HepG2 (cell line): ENCODE measurements around the gene ZNF513. TPM values are rescaled to one million over a fixed set of nuclear protein-coding genes. Genes with fewer than 3 reads are reported as not detected.

Experiments used
- HDAC1 ChIP-seq: sonication (generic); formaldehyde crosslinking; IDR thresholded peaks from 2 replicates; pipeline ENCODE4 v1.5.1; 2020; ENCODE audit warnings: mild to moderate bottlenecking, missing genetic modification reagents
- MEIS1 ChIP-seq: sonication (generic); formaldehyde crosslinking; IDR thresholded peaks from 2 replicates; pipeline ENCODE4 v1.9.0; 2021; ENCODE audit warnings: mild to moderate bottlenecking, missing genetic modification reagents, moderate library complexity, borderline replicate concordance
- MIXL1 ChIP-seq: IDR thresholded peaks from 2 replicates; pipeline ENCODE4 v1.6.1; 2016
- MTF2 ChIP-seq: sonication (generic); formaldehyde crosslinking; IDR thresholded peaks from 2 replicates; pipeline ENCODE4 v1.5.0; 2020; ENCODE audit warnings: missing genetic modification reagents, borderline replicate concordance
- NKX3-1 ChIP-seq: sonication (generic); formaldehyde crosslinking; IDR thresholded peaks from 2 replicates; pipeline ENCODE4 v1.5.0; 2020; ENCODE audit warnings: missing genetic modification reagents
- NR2F2 ChIP-seq: IDR thresholded peaks from 2 replicates; pipeline ENCODE4 v1.6.1; 2012; ENCODE audit warnings: low read depth, inconsistent platforms, borderline replicate concordance
- PHF8 ChIP-seq: sonication (generic); formaldehyde crosslinking; IDR thresholded peaks from 2 replicates; pipeline ENCODE4 v1.5.0; 2020; ENCODE audit warnings: missing genetic modification reagents
- REPIN1 ChIP-seq: sonication (generic); formaldehyde crosslinking; IDR thresholded peaks from 2 replicates; pipeline ENCODE4 v1.8.0; 2022; ENCODE audit warnings: missing genetic modification reagents, low read depth, mild to moderate bottlenecking, borderline replicate concordance
- RXRB ChIP-seq: IDR thresholded peaks from 2 replicates; pipeline ENCODE4 v1.6.1; 2016; ENCODE audit warnings: borderline replicate concordance, missing genetic modification reagents, missing compliant biosample characterization
- THAP11 ChIP-seq: IDR thresholded peaks from 2 replicates; pipeline ENCODE4 v1.6.1; 2016; ENCODE audit warnings: missing biosample characterization, missing genetic modification reagents
- YEATS2 ChIP-seq: sonication (generic); formaldehyde crosslinking; IDR thresholded peaks from 2 replicates; pipeline ENCODE4 v1.4.0; 2020; ENCODE audit warnings: missing genetic modification reagents, borderline replicate concordance
- YY1 ChIP-seq: IDR thresholded peaks from 2 replicates; pipeline ENCODE4 v1.6.1; 2011; ENCODE audit warnings: low read length, low read depth, moderate library complexity, mild to moderate bottlenecking; ENCODE audit not compliant: insufficient read depth, insufficient replicate concordance
- ZFX ChIP-seq: sonication (generic); formaldehyde crosslinking; IDR thresholded peaks from 2 replicates; pipeline ENCODE4 v1.4.0; 2020; ENCODE audit warnings: mild to moderate bottlenecking, low read depth, missing genetic modification reagents, moderate library complexity
- ZIK1 ChIP-seq: sonication (generic); formaldehyde crosslinking; IDR thresholded peaks from 2 replicates; pipeline ENCODE4 v1.5.0; 2020; ENCODE audit warnings: mild to moderate bottlenecking, low read depth, missing genetic modification reagents, borderline replicate concordance
- ZNF180 ChIP-seq: sonication (generic); formaldehyde crosslinking; IDR thresholded peaks from 2 replicates; pipeline ENCODE4 v1.4.0; 2020; ENCODE audit warnings: low read depth, missing genetic modification reagents, borderline replicate concordance
- ZNF605 ChIP-seq: sonication (generic); formaldehyde crosslinking; IDR thresholded peaks from 2 replicates; pipeline ENCODE4 v1.8.0; 2022; ENCODE audit warnings: mild to moderate bottlenecking, missing genetic modification reagents
- polyA plus RNA-seq, 8 experiments: library from polyadenylated mRNA; depleted of rRNA in 3 of 8; stranded (reverse) in 7 of 8; unstranded in 1 of 8; fragments of >200 nt; fragmentation: Illumina TruSeq in 4 of 8; extraction: Trizol in 4 of 8; gene quantifications; 2 replicates each; pipeline versions ENCODE4 v1.2.1 to v1.2.3, GENCODE V29; 2011 to 2016; ENCODE audit warnings: low read depth in 4 of 8, missing spikeins in 1 of 8, mixed read lengths in 1 of 8; ENCODE audit not compliant: insufficient read depth in 1 of 8
- total RNA-seq, 5 experiments: library from RNA; depleted of rRNA; stranded (reverse); fragments of >200 nt; fragmentation: Illumina TruSeq; extraction: Trizol; gene quantifications; 2 replicates each; pipeline ENCODE4 v1.2.3, GENCODE V29; 2016; ENCODE audit warnings: low read depth in 1 of 5
- TF ChIP-seq, protein P1 (sequence below): sonication (generic); formaldehyde crosslinking; IDR thresholded peaks from 2 replicates; pipeline ENCODE4 v1.4.0; 2020; ENCODE audit warnings: mild to moderate bottlenecking, missing genetic modification reagents
- TF ChIP-seq, protein P2 (sequence below): sonication (generic); formaldehyde crosslinking; IDR thresholded peaks from 2 replicates; pipeline ENCODE4 v1.5.0; 2020; ENCODE audit warnings: mild to moderate bottlenecking, missing genetic modification reagents, borderline replicate concordance
- TF ChIP-seq, protein P3 (sequence below): sonication (generic); formaldehyde crosslinking; conservative IDR thresholded peaks from 2 replicates; pipeline ENCODE4 v1.8.0; 2022; ENCODE audit warnings: mild to moderate bottlenecking, moderate library complexity, missing genetic modification reagents
- TF ChIP-seq, protein P4 (sequence below): sonication (generic); formaldehyde crosslinking; IDR thresholded peaks from 2 replicates; pipeline ENCODE4 v1.5.0; 2020; ENCODE audit warnings: missing genetic modification reagents

Gene ZNF513
- total and polyA plus RNA-seq, 2 of the 13 experiments (the other 11 are each of a cell fraction or from before 2014, with no cell fraction given): 4.9 to 6.3 TPM

DNA sequence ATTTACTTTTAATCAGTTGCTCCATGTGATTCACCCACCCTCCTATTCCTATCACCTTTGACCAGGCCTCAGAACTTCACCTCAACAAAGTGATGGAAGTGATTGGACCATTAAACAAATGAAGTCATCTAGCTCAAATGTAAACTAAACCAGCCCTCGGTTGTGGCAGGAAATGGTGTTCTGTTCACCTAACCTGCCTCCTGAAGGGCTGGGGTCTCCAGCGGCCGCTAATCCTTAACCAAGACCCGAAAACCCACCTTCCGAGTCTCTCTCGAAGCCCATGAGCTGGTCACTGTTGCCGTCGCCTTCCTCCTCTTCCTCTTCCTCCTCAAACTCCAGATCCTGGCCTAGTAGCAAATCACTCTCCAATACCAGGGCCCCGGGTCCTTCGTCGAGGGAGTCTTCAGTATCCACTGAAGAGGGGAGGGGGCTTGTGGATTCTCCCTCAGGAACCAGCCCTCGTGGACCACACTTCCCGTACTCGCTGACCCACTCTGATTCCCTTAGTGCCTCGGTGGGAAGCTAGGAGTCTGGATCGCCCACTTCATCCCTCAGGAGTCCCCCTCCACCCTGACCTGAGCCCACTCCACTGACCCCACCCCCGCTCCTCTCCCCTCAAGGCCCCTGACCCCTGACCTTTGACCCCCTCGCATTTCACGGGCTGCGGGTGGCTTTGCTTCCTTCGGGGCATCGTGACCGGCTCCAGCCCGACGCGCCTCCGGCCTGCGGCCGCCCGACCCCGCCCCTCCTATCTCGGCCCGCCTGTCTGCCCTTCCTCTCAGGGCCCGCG lies 503 bp downstream of the ZNF513 start (continued):
- TF ChIP-seq ZNF180 (CRISPR knock-in tag) (no peak), THAP11 (CRISPR knock-in tag) (peak; percentile 37; the same call in 1 of the 2 replicates), NR2F2 (peak; percentile 81), NKX3-1 (CRISPR knock-in tag) (no peak), REPIN1 (CRISPR knock-in tag) (peak; percentile 37; the same call in 1 of the 2 replicates), HDAC1 (CRISPR knock-in tag) (0 out of 2 replicates have a peak, but pooled peaks have one; percentile 39), YY1 (no peak), ZFX (CRISPR knock-in tag) (peak; percentile 43), YEATS2 (CRISPR knock-in tag) (peak; percentile 49; the same call in 1 of the 2 replicates), ZNF605 (peak; percentile 62; the same call in 1 of the 2 replicates), ZIK1 (0 out of 2 replicates have a peak, but pooled peaks have one; percentile 23), MIXL1 (CRISPR knock-in tag) (0 out of 2 replicates have a peak, but pooled peaks have one; percentile 33), MEIS1 (CRISPR knock-in tag) (peak; percentile 55; the same call in 1 of the 2 replicates), RXRB (CRISPR knock-in tag) (0 out of 2 replicates have a peak, but pooled peaks have one; percentile 34), MTF2 (CRISPR knock-in tag) (no peak), PHF8 (CRISPR knock-in tag) (peak; percentile 14; the same call in 1 of the 2 replicates)
- TF ChIP-seq, protein P1, sequence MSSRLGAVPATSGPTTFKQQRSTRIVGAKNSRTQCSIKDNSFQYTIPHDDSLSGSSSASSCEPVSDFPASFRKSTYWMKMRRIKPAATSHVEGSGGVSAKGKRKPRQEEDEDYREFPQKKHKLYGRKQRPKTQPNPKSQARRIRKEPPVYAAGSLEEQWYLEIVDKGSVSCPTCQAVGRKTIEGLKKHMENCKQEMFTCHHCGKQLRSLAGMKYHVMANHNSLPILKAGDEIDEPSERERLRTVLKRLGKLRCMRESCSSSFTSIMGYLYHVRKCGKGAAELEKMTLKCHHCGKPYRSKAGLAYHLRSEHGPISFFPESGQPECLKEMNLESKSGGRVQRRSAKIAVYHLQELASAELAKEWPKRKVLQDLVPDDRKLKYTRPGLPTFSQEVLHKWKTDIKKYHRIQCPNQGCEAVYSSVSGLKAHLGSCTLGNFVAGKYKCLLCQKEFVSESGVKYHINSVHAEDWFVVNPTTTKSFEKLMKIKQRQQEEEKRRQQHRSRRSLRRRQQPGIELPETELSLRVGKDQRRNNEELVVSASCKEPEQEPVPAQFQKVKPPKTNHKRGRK: no peak
- TF ChIP-seq, protein P2, sequence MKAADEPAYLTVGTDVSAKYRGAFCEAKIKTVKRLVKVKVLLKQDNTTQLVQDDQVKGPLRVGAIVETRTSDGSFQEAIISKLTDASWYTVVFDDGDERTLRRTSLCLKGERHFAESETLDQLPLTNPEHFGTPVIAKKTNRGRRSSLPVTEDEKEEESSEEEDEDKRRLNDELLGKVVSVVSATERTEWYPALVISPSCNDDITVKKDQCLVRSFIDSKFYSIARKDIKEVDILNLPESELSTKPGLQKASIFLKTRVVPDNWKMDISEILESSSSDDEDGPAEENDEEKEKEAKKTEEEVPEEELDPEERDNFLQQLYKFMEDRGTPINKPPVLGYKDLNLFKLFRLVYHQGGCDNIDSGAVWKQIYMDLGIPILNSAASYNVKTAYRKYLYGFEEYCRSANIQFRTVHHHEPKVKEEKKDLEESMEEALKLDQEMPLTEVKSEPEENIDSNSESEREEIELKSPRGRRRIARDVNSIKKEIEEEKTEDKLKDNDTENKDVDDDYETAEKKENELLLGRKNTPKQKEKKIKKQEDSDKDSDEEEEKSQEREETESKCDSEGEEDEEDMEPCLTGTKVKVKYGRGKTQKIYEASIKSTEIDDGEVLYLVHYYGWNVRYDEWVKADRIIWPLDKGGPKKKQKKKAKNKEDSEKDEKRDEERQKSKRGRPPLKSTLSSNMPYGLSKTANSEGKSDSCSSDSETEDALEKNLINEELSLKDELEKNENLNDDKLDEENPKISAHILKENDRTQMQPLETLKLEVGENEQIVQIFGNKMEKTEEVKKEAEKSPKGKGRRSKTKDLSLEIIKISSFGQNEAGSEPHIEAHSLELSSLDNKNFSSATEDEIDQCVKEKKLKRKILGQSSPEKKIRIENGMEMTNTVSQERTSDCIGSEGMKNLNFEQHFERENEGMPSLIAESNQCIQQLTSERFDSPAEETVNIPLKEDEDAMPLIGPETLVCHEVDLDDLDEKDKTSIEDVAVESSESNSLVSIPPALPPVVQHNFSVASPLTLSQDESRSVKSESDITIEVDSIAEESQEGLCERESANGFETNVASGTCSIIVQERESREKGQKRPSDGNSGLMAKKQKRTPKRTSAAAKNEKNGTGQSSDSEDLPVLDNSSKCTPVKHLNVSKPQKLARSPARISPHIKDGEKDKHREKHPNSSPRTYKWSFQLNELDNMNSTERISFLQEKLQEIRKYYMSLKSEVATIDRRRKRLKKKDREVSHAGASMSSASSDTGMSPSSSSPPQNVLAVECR: 0 out of 2 replicates have a peak, but pooled peaks have one; percentile 23
- TF ChIP-seq, protein P3, sequence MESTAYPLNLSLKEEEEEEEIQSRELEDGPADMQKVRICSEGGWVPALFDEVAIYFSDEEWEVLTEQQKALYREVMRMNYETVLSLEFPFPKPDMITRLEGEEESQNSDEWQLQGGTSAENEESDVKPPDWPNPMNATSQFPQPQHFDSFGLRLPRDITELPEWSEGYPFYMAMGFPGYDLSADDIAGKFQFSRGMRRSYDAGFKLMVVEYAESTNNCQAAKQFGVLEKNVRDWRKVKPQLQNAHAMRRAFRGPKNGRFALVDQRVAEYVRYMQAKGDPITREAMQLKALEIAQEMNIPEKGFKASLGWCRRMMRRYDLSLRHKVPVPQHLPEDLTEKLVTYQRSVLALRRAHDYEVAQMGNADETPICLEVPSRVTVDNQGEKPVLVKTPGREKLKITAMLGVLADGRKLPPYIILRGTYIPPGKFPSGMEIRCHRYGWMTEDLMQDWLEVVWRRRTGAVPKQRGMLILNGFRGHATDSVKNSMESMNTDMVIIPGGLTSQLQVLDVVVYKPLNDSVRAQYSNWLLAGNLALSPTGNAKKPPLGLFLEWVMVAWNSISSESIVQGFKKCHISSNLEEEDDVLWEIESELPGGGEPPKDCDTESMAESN (CRISPR knock-in tag): no peak
- TF ChIP-seq, protein P4, sequence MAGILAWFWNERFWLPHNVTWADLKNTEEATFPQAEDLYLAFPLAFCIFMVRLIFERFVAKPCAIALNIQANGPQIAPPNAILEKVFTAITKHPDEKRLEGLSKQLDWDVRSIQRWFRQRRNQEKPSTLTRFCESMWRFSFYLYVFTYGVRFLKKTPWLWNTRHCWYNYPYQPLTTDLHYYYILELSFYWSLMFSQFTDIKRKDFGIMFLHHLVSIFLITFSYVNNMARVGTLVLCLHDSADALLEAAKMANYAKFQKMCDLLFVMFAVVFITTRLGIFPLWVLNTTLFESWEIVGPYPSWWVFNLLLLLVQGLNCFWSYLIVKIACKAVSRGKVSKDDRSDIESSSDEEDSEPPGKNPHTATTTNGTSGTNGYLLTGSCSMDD: no peak
